ENCODE measurements around the gene KIT. TPM values are rescaled to one million over a fixed set of nuclear protein-coding genes. Genes with fewer than 3 reads are reported as not detected.
A peak's percentile ranks its signal among the peaks of the same experiment; 100 is the strongest.

The KIT gene
- total RNA-seq, 1 donor from 2014 or later: 11.6 TPM

GRCh38 chr4:54677416-54677815 lies 19.7 kb downstream of the KIT start:
- H3K4me3 Mint-ChIP-seq (ENCODE audit: unreplicated experiment): no peak overlapping the region
- peaks cover 6% of the 10 kb centered on the region for H3K9me3 Mint-ChIP-seq (ENCODE audit: unreplicated experiment)
- no peaks in the 10 kb centered on the region for H3K27me3 Mint-ChIP-seq (ENCODE audit: unreplicated experiment)
- H3K27ac Mint-ChIP-seq (ENCODE audit: unreplicated experiment): no peak overlapping the region
- DNase-seq (ENCODE audit: extremely low spot score, unreplicated experiment): no peak
- TF ChIP-seq CTCF (IDR thresholded peaks at IDR 0.05): no peak
- peaks cover 11% of the 10 kb centered on the region for H3K4me1 Mint-ChIP-seq (ENCODE audit: unreplicated experiment)
- H3K36me3 Mint-ChIP-seq (ENCODE audit: unreplicated experiment): no peaks in the 10 kb centered on the region

- Mint-ChIP-seq H3K36me3 (ENCODE audit: unreplicated experiment) (no peaks in the 10 kb centered on the region), H3K9me3 (ENCODE audit: unreplicated experiment) (peaks cover 5% of the 10 kb centered on the region), H3K4me1 (ENCODE audit: unreplicated experiment) (peaks cover 11% of the 10 kb centered on the region)
Measured at GRCh38 chr4:54677853-54678650, 20.3 kb downstream of the KIT start.

GRCh38 chr4:54678826-54679225 lies 21.1 kb downstream of the KIT start:
- no peak for TF ChIP-seq CTCF (IDR thresholded peaks at IDR 0.05)
- Mint-ChIP-seq H3K27me3 (ENCODE audit: unreplicated experiment) (no peaks in the 10 kb centered on the region), H3K9me3 (ENCODE audit: unreplicated experiment) (no peaks in the 10 kb centered on the region), H3K4me3 (ENCODE audit: unreplicated experiment) (no peak overlapping the region), H3K4me1 (ENCODE audit: unreplicated experiment) (peaks cover 11% of the 10 kb centered on the region), H3K27ac (ENCODE audit: unreplicated experiment) (no peak overlapping the region), H3K36me3 (ENCODE audit: unreplicated experiment) (no peaks in the 10 kb centered on the region)
- no peak for DNase-seq (ENCODE audit: extremely low spot score, unreplicated experiment)

More at GRCh38 chr4:54677853-54678650, 20.3 kb downstream of the KIT start:
- TF ChIP-seq CTCF (IDR thresholded peaks at IDR 0.05): no peak
- H3K27me3 Mint-ChIP-seq (ENCODE audit: unreplicated experiment): no peaks in the 10 kb centered on the region
- no peak for DNase-seq (ENCODE audit: extremely low spot score, unreplicated experiment)
- H3K4me3 Mint-ChIP-seq (ENCODE audit: unreplicated experiment): no peak overlapping the region
- no peak overlapping the region for H3K27ac Mint-ChIP-seq (ENCODE audit: unreplicated experiment)

- DNase-seq (ENCODE audit: extremely low spot score, unreplicated experiment): no peak
- no peak for TF ChIP-seq CTCF (IDR thresholded peaks at IDR 0.05)
- no peaks in the 10 kb centered on the region for H3K36me3 Mint-ChIP-seq (ENCODE audit: unreplicated experiment)
- H3K27me3 Mint-ChIP-seq (ENCODE audit: unreplicated experiment): no peaks in the 10 kb centered on the region
- peaks cover 9% of the 10 kb centered on the region for H3K4me1 Mint-ChIP-seq (ENCODE audit: unreplicated experiment)
- H3K27ac Mint-ChIP-seq (ENCODE audit: unreplicated experiment): no peak overlapping the region
- no peaks in the 10 kb centered on the region for H3K9me3 Mint-ChIP-seq (ENCODE audit: unreplicated experiment)
- H3K4me3 Mint-ChIP-seq (ENCODE audit: unreplicated experiment): no peak overlapping the region
Measured at GRCh38 chr4:54679813-54680212, 22.1 kb downstream of the KIT start.

- no peaks in the 10 kb centered on the region for H3K27me3 Mint-ChIP-seq (ENCODE audit: unreplicated experiment)
- no peak overlapping the region for H3K4me3 Mint-ChIP-seq (ENCODE audit: unreplicated experiment)
- H3K4me1 Mint-ChIP-seq (ENCODE audit: unreplicated experiment): peaks cover 14% of the 10 kb centered on the region
- H3K36me3 Mint-ChIP-seq (ENCODE audit: unreplicated experiment): peaks cover 1% of the 10 kb centered on the region
- H3K27ac Mint-ChIP-seq (ENCODE audit: unreplicated experiment): no peak overlapping the region
- DNase-seq (ENCODE audit: extremely low spot score, unreplicated experiment): no peak
- TF ChIP-seq CTCF (IDR thresholded peaks at IDR 0.05): peak; percentile 35
- no peaks in the 10 kb centered on the region for H3K9me3 Mint-ChIP-seq (ENCODE audit: unreplicated experiment)
Measured at GRCh38 chr4:54683616-54684346, 26.0 kb downstream of the KIT start.
